Coronary artery (tissue), 2 donors: Measurements from ENCODE around the gene PFKL.
A peak's percentile ranks its signal among the peaks of the same experiment; 100 is the strongest.

Experiments
- DNase-seq: peaks from one replicate; pipeline ENCODE4 v3.0.0-alpha.2; 2017; ENCODE audit warnings: low spot score
- H3K27ac ChIP-seq, 2 donors: fragments of 200-600 bp; sonication (generic); one replicate each; pipeline ENCODE4 v1.5.1; 2016 to 2019
- H3K4me3 ChIP-seq: fragments of 200-600 bp; sonication (generic); 2 replicates; pipeline ENCODE4 v1.5.1; 2016; ENCODE audit warnings: mild to moderate bottlenecking, moderate library complexity
- TF ChIP-seq, protein P1 (sequence below): fragments of 200-600 bp; sonication (generic); IDR thresholded peaks from one replicate; pipeline ENCODE4 v1.5.1; 2019; ENCODE audit warnings: antibody characterized with exemption

The PFKL gene

DNA sequence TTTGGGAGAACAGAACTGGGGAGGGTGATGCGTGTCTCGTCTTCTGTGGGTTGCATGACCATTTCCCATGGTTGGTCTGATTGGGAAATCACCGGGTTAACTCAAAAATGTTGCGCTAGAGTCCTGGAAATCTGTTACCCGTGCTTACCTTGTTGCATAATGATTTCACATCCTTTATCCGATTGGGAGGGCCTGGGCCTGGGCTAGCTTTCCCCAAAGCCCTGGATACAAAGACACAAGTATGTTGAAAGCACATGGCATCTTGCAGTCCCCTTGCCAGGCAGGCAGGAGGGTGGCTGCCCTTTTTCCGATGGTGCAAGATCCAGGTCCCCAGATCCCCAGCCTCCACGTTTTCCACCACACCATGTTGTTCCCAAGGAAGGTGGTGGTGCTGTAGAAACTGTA, 54.1 kb downstream of the PFKL start:
- TF ChIP-seq, protein P1, sequence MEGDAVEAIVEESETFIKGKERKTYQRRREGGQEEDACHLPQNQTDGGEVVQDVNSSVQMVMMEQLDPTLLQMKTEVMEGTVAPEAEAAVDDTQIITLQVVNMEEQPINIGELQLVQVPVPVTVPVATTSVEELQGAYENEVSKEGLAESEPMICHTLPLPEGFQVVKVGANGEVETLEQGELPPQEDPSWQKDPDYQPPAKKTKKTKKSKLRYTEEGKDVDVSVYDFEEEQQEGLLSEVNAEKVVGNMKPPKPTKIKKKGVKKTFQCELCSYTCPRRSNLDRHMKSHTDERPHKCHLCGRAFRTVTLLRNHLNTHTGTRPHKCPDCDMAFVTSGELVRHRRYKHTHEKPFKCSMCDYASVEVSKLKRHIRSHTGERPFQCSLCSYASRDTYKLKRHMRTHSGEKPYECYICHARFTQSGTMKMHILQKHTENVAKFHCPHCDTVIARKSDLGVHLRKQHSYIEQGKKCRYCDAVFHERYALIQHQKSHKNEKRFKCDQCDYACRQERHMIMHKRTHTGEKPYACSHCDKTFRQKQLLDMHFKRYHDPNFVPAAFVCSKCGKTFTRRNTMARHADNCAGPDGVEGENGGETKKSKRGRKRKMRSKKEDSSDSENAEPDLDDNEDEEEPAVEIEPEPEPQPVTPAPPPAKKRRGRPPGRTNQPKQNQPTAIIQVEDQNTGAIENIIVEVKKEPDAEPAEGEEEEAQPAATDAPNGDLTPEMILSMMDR = no peak
- Histone ChIP-seq H3K4me3 (peak overlapping the region; percentile 38), H3K27ac (peak overlapping the region in 1 of 2 donors; percentile 72)
- DNase-seq = peak; percentile 71

DNA sequence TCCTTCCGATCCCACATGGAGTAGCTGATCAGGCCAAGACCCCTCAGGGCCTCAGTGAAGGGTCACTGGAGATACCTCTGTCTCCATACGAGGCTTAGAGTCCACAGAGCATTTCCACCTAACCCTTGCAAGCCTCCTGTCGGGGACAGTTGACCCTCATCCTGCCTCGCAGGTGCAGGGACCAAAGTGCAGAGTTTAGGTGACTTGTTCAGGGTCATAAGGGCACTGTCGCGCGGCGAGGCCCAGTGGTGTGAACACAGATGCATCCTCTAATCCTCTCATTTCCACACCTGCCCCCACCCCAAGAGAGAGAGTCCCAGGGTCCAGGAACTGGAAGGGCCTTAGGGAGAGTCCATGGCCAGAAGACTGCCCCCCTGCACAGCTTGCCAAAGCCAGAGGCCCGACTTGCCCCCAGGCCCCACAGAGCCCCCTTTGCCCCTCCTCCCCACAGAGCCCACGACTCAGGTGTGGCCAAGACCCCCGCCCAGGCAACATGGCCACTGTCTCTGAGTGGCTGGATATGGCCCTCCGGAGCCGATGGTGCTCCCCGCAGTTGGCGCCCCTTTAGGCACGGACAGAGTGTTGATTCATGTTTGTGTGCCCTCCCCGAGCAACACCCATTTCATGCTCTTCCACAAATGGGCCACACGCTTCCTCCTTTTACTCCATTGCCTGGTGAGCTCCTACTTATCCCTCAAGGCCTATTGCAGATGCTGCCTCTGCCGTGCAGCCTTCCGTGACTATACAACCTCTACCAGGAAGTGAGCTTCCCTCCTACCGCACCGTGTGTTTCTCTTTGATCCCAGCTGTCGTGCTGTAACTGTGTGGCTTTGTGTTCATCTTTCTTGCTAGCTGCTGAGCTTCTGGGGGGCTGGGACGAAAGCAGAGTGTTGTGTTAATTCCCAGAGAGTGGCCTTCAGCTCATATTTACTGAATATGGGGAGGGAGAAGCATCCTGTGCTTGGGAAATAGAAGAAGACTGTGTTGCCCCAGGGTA, 55.2 kb downstream of the PFKL start:
- Histone ChIP-seq H3K4me3 (peak overlapping the region; percentile 7), H3K27ac (peak overlapping the region in 1 of 2 donors; percentile 72)
- DNase-seq = no peak
- TF ChIP-seq, protein P1 = no peak

DNA sequence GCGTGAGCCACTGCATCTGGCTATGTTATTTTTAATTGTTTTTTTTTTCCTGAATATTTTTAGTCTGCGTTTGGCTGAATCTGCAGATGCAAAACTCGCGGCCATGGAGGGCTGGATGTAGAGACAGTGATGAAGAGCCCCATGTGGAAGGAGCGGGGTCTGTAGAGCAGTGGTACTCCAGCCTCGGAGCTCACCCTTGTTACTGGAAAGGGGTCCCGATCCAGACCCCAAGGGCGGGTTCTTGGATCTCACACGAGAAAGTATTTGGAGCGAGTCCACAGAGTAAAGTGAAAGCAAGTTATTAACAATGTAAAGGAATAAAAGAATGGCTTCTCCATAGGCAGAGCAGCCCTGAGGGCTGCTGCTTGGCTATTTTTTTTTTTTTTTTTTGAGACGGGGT, 56.3 kb downstream of the PFKL start:
- TF ChIP-seq, protein P1 = no peak
- Histone ChIP-seq H3K27ac (no peak overlapping the region), H3K4me3 (no peak overlapping the region)
- no peak for DNase-seq

DNA sequence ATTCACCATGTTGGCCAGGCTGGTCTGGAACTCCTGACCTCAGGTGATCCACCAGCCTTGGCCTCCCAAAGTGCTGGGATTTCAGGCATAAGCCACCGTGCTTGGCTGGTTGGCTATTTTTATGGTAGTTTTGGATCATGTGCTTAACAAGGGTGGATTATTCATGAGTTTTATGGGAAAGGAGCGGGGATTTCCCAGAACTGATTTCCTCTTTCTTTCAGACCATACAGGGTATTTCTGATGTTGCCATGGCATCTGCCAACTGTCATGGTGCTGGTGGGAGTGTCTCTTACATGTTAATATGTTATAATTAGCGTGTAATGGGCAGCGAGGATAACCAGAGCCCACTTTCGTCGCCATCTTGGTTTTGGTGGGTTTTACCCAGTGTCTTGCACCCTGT, 56.8 kb downstream of the PFKL start:
- DNase-seq = no peak
- H3K4me3 ChIP-seq = no peak overlapping the region
- H3K27ac ChIP-seq = no peak overlapping the region
- TF ChIP-seq, protein P1 = no peak

DNA sequence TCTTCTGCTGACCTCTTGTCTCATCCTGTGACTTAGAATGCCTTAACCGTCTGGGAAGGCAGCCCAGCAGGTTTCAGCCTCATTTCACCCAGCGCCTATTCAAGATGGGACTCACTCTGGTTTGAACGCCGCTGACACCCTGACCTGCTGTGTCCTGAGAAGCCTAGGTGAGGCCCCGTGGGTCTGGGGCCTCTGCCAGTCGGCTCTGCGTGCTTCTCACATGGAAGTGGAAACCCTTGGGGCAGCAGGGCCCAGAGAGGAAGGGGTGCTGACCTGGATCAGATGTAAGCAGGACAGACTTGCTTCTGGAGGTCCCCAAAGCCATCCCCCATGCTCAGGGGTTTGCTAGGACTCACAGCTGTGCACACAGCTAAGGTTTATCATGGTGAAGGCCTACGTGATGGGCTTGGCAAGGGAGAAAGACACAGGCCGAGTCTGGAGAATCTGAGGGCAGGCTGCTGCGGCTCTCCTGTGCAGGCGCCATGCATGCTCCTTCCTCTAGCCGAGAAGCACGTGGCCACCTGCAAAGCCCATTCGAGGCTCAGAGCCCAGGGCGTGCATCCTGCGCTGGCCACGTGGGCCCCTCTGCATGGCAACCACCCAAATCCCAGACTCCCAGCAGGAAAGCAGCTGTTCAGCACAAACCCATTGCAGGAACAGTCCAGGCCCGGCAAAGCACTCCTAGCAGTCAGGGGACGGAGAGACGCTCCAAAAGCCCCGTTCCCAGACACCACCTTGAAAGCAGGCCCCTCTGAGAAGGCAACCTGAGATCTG, 57.4 kb downstream of the PFKL start:
- Histone ChIP-seq H3K4me3 (no peak overlapping the region), H3K27ac (no peak overlapping the region)
- TF ChIP-seq, protein P1 = no peak
- no peak for DNase-seq

DNA sequence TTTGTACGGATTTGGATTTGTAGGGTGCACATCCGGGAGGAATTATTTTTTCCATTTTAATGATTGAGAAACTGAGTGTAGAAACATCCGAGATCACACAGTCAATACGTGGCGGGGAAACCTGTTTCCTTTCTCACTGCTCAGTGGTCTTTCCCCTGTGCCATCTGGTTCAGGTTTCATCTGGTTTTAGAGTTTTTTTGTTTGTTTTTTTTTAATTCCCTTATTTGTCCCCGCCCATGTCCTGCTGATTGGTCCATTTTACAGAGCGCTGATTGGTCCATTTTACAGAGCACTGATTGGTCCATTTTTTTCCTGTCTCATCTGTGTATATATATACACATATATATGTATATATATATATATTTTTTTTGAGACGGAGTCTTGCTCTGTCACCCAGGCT, 59.5 kb downstream of the PFKL start:
- TF ChIP-seq, protein P1 = no peak
- H3K27ac ChIP-seq = no peak overlapping the region
- no peak for DNase-seq
- H3K4me3 ChIP-seq = no peak overlapping the region
